ENCODE data around the gene ACOT7.
A peak's percentile ranks its signal among the peaks of the same experiment; 100 is the strongest.

Gene ACOT7

GRCh38 chr1:6360517-6361070 lies 33.0 kb downstream of the ACOT7 start:
- DNase-seq (ENCODE audit: low read depth) = no peak

GRCh38 chr1:6360117-6360496 lies 33.5 kb downstream of the ACOT7 start:
- DNase-seq (ENCODE audit: low read depth) = no peak

- peak; percentile 38 for DNase-seq (ENCODE audit: low read depth)
Observed at GRCh38 chr1:6359216-6360116, 34.1 kb downstream of the ACOT7 start.

- DNase-seq (ENCODE audit: low read depth) = peak; percentile 73
Observed at GRCh38 chr1:6358757-6359201, 34.8 kb downstream of the ACOT7 start.

- no peak for DNase-seq (ENCODE audit: low read depth)
Observed at GRCh38 chr1:6358144-6358624, 35.4 kb downstream of the ACOT7 start.

- DNase-seq (ENCODE audit: low read depth) = no peak
Observed at GRCh38 chr1:6357243-6357936, 36.2 kb downstream of the ACOT7 start.

GRCh38 chr1:6355621-6356020 lies 37.9 kb downstream of the ACOT7 start:
- DNase-seq (ENCODE audit: low read depth) = no peak

GRCh38 chr1:6354659-6355317 lies 38.8 kb downstream of the ACOT7 start:
- no peak for DNase-seq (ENCODE audit: low read depth)

- DNase-seq (ENCODE audit: low read depth) = no peak
Observed at GRCh38 chr1:6353955-6354658, 39.5 kb downstream of the ACOT7 start.

- no peak for DNase-seq (ENCODE audit: low read depth)
Observed at GRCh38 chr1:6353619-6353954, 40.0 kb downstream of the ACOT7 start.

GRCh38 chr1:6352138-6352563 lies 41.4 kb downstream of the ACOT7 start:
- DNase-seq (ENCODE audit: low read depth) = no peak

GRCh38 chr1:6351480-6352137 lies 42.0 kb downstream of the ACOT7 start:
- DNase-seq (ENCODE audit: low read depth) = no peak

GRCh38 chr1:6350416-6351088 lies 43.0 kb downstream of the ACOT7 start:
- no peak for DNase-seq (ENCODE audit: low read depth)

- DNase-seq (ENCODE audit: low read depth) = no peak
Observed at GRCh38 chr1:6349254-6349943, 44.2 kb downstream of the ACOT7 start.

GRCh38 chr1:6348511-6349191 lies 44.9 kb downstream of the ACOT7 start:
- DNase-seq (ENCODE audit: low read depth) = no peak

- no peak for DNase-seq (ENCODE audit: low read depth)
Observed at GRCh38 chr1:6347641-6348487, 45.7 kb downstream of the ACOT7 start.

GRCh38 chr1:6345460-6345859 lies 48.1 kb downstream of the ACOT7 start:
- DNase-seq (ENCODE audit: low read depth) = no peak

- DNase-seq (ENCODE audit: low read depth) = no peak
Observed at GRCh38 chr1:6345009-6345408, 48.6 kb downstream of the ACOT7 start.

Measured in stromal cell of bone marrow (primary cell).